Progenitor cell of endocrine pancreas (in vitro differentiated cells): ENCODE results near the gene AHCYL1. TPM values are rescaled to one million over a fixed set of nuclear protein-coding genes. Genes with fewer than 3 reads are reported as not detected.

Experiments used
- DNase-seq: peaks from one replicate; pipeline ENCODE4 v3.0.0; 2021; ENCODE audit warnings: low spot score; ENCODE audit not compliant: unreplicated experiment
- H3K27ac Mint-ChIP-seq: 2 replicates; pipeline ENCODE4 v1.8.0; 2021; ENCODE audit warnings: mild to moderate bottlenecking, moderate library complexity, mixed read lengths
- H3K27me3 Mint-ChIP-seq: 2 replicates; pipeline ENCODE4 v1.8.0; 2021; ENCODE audit warnings: mixed read lengths
- H3K36me3 Mint-ChIP-seq: 2 replicates; pipeline ENCODE4 v1.8.0; 2022; ENCODE audit warnings: mixed read lengths; ENCODE audit not compliant: insufficient read depth
- H3K4me1 Mint-ChIP-seq: 2 replicates; pipeline ENCODE4 v1.8.0; 2021; ENCODE audit warnings: low read depth, mixed read lengths
- H3K4me3 Mint-ChIP-seq: 2 replicates; pipeline ENCODE4 v1.8.0; 2021; ENCODE audit warnings: low read depth, mild to moderate bottlenecking, moderate library complexity, mixed read lengths
- H3K9me3 Mint-ChIP-seq: 2 replicates; pipeline ENCODE4 v1.8.0; 2021; ENCODE audit warnings: low read depth, mixed read lengths
- CTCF ChIP-seq: fragments of 200-600 bp; sonication (generic); IDR thresholded peaks from one replicate; pipeline ENCODE4 v1.5.0; 2021; ENCODE audit warnings: antibody characterized with exemption, mild to moderate bottlenecking; ENCODE audit not compliant: unreplicated experiment
- total RNA-seq: library from RNA; stranded (reverse); gene quantifications from 2 replicates; pipeline ENCODE4 v1.2.1, GENCODE V29; 2021

AHCYL1 gene
- total RNA-seq, 1 donor from 2014 or later: 90.2 TPM

GRCh38 chr1:109944541-109944940, 40.0 kb upstream of the AHCYL1 start:
- Mint-ChIP-seq H3K4me1 (peaks cover 13% of the 10 kb centered on the region), H3K9me3 (peaks cover 6% of the 10 kb centered on the region), H3K27ac (no peak overlapping the region), H3K36me3 (no peaks in the 10 kb centered on the region), H3K27me3 (no peaks in the 10 kb centered on the region), H3K4me3 (no peak overlapping the region)
- DNase-seq: no peak
- TF ChIP-seq CTCF: no peak

DNA sequence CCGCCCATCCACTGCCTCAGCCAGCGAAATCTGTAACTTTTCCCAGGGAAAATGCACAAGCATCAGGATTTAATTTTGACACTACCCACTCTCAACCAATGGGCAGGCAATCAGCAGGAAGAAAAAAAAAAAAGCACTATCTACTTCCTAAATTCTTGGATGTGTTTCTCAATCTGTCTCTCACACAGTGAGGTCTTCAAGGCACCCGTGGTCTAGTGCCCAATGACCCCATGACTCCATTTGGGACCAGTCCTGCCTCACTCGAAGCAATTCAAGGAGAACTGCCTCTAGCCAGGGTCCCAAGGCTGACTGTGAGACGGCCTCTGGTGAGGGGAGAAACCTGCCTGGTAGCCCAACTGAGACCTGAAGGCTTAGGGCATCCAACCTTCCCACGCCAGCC, 38.1 kb upstream of the AHCYL1 start:
- Mint-ChIP-seq H3K4me1 (peaks cover 17% of the 10 kb centered on the region), H3K27ac (no peak overlapping the region), H3K27me3 (no peaks in the 10 kb centered on the region), H3K9me3 (peaks cover 6% of the 10 kb centered on the region), H3K4me3 (no peak overlapping the region), H3K36me3 (no peaks in the 10 kb centered on the region)
- DNase-seq: no peak
- TF ChIP-seq CTCF: no peak

GRCh38 chr1:109947582-109948284, 36.8 kb upstream of the AHCYL1 start:
- DNase-seq: no peak
- Mint-ChIP-seq H3K27me3 (no peaks in the 10 kb centered on the region), H3K4me1 (peaks cover 17% of the 10 kb centered on the region), H3K9me3 (peaks cover 6% of the 10 kb centered on the region), H3K4me3 (no peak overlapping the region), H3K36me3 (no peaks in the 10 kb centered on the region), H3K27ac (no peak overlapping the region)
- TF ChIP-seq CTCF: no peak

- TF ChIP-seq CTCF: no peak
- H3K9me3 Mint-ChIP-seq: peaks cover 6% of the 10 kb centered on the region
- H3K4me1 Mint-ChIP-seq: peaks cover 17% of the 10 kb centered on the region
- no peaks in the 10 kb centered on the region for H3K27me3 Mint-ChIP-seq
- no peak overlapping the region for H3K27ac Mint-ChIP-seq
- no peak for DNase-seq
- H3K36me3 Mint-ChIP-seq: no peaks in the 10 kb centered on the region
- no peak overlapping the region for H3K4me3 Mint-ChIP-seq
These were observed 36.3 kb upstream of the AHCYL1 start for GRCh38 chr1:109948285-109948630.

DNA sequence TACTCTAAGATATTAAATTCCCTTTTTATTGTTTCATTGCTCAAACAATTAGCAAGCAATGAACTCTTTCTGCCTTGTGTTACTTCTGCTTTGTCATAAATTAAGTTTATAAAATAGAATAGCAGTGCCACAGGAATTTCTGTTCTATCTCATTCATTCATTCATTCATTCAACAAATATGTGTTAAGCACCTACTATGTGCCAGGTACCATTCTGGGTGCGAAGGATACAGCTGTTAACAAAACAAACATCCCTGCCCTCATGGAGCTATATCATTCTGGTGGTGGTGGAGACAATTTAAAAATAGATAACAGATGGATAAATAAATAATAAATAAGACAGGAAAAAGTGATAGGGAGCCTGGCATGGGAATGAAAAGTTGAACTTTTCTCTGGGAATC, 34.5 kb upstream of the AHCYL1 start:
- Mint-ChIP-seq H3K27me3 (no peaks in the 10 kb centered on the region), H3K9me3 (peaks cover 5% of the 10 kb centered on the region), H3K36me3 (no peaks in the 10 kb centered on the region), H3K27ac (no peak overlapping the region), H3K4me1 (peaks cover 17% of the 10 kb centered on the region), H3K4me3 (no peak overlapping the region)
- DNase-seq: no peak
- no peak for TF ChIP-seq CTCF
